H1 (cell line): Measurements from ENCODE around the gene AGPAT2. TPM values are rescaled to one million over a fixed set of nuclear protein-coding genes. Genes with fewer than 3 reads are reported as not detected.
A peak's percentile ranks its signal among the peaks of the same experiment; 100 is the strongest.

Experiments
- CTCF ChIA-PET: fragments of 300-600 bp; sonication (Branson Sonifier 250); formaldehyde crosslinking; loops from one replicate; lab custom pipeline; 2021; ENCODE audit not compliant: partially characterized antibody; lab: Charles Lee
- POLR2A ChIA-PET: fragments of 300-600 bp; sonication (Branson Sonifier 250); formaldehyde crosslinking; loops from one replicate; lab custom pipeline; 2021; ENCODE audit warnings: inconsistent platforms; ENCODE audit not compliant: partially characterized antibody; lab: Charles Lee
- DNase-seq, 2 experiments: peaks; one replicate each; pipeline versions ENCODE4 v3.0.0 to v3.0.0-alpha.2; 2010 to 2022; ENCODE audit warnings: low spot score in 2 of 2, low read depth in 1 of 2, mixed read lengths in 1 of 2
- FAIRE-seq: peaks from 2 replicates; lab custom pipeline; 2011; peaks lifted over from hg19 to GRCh38; lab: Jason Lieb, UNC
- H2AFZ ChIP-seq: 2 replicates; pipeline ENCODE4 v1.8.1; 2012; ENCODE audit warnings: low read length, inconsistent platforms
- H2AK5ac ChIP-seq: 2 replicates; pipeline ENCODE4 v1.6.1; 2013; ENCODE audit warnings: low read depth, low read length
- H2BK120ac ChIP-seq: replicated peaks from 2 replicates; pipeline ENCODE3; 2013; ENCODE audit warnings: low read depth, low read length, inconsistent platforms
- H2BK12ac ChIP-seq: 2 replicates; pipeline ENCODE4 v1.6.1; 2013; ENCODE audit warnings: low read depth, low read length
- H2BK15ac ChIP-seq: 2 replicates; pipeline ENCODE4 v1.6.1; 2013; ENCODE audit warnings: low read length
- H2BK20ac ChIP-seq: 2 replicates; pipeline ENCODE4 v1.6.1; 2013; ENCODE audit warnings: low read length
- H2BK5ac ChIP-seq: 2 replicates; pipeline ENCODE4 v1.6.1; 2013; ENCODE audit warnings: low read depth, low read length
- H3K14ac ChIP-seq: 2 replicates; pipeline ENCODE4 v1.6.1; 2013; ENCODE audit warnings: inconsistent platforms; ENCODE audit not compliant: insufficient read length
- H3K18ac ChIP-seq: 2 replicates; pipeline ENCODE4 v1.6.1; 2013; ENCODE audit warnings: low read length; ENCODE audit errors: extremely low read depth
- H3K23ac ChIP-seq: 2 replicates; pipeline ENCODE4 v1.6.1; 2013; ENCODE audit warnings: inconsistent platforms; ENCODE audit not compliant: insufficient read length
- H3K23me2 ChIP-seq: 2 replicates; pipeline ENCODE4 v1.6.1; 2013; ENCODE audit warnings: low read depth, low read length
- H3K27ac ChIP-seq: 2 replicates; pipeline ENCODE4 v1.6.1; 2011; ENCODE audit warnings: low read depth, low read length, inconsistent platforms
- H3K27me3 ChIP-seq, 4 experiments: replicated peaks in 1 of 4; 1 replicate in 1 of 4; 2 replicates in 3 of 4; pipeline versions ENCODE4 v1.6.1 to v1.8.1; 2011 to 2013; ENCODE audit warnings: low read length in 3 of 4, mild to moderate bottlenecking in 3 of 4, inconsistent platforms in 2 of 4, mixed read lengths in 2 of 4, moderate library complexity in 1 of 4; ENCODE audit not compliant: control insufficient read depth in 3 of 4, insufficient read depth in 3 of 4; ENCODE audit errors: extremely low read depth in 1 of 4
- H3K36me3 ChIP-seq, 4 experiments: 2 replicates each; pipeline versions ENCODE4 v1.6.1 to v1.8.1; 2011 to 2013; ENCODE audit warnings: mild to moderate bottlenecking in 4 of 4, low read length in 3 of 4, moderate library complexity in 2 of 4, control low read depth in 1 of 4, inconsistent platforms in 1 of 4; ENCODE audit not compliant: insufficient read depth in 4 of 4, control insufficient read depth in 2 of 4
- H3K4ac ChIP-seq: replicated peaks from 2 replicates; pipeline ENCODE3; 2013; ENCODE audit warnings: low read length, low read depth, mixed read lengths, inconsistent platforms; ENCODE audit not compliant: insufficient read length
- H3K4me1 ChIP-seq, 4 experiments: replicated peaks in 1 of 4; 1 replicate in 1 of 4; 2 replicates in 3 of 4; pipeline versions ENCODE4 v1.6.1 to v1.8.1; 2011 to 2013; ENCODE audit warnings: low read length in 3 of 4, inconsistent platforms in 2 of 4, mixed read lengths in 1 of 4; ENCODE audit not compliant: insufficient read depth in 4 of 4, control insufficient read depth in 3 of 4
- H3K4me2 ChIP-seq, 2 experiments: 2 replicates each; pipeline versions ENCODE4 v1.6.1 to v1.8.1; 2011 to 2013; ENCODE audit warnings: low read depth in 2 of 2, low read length in 2 of 2, control low read depth in 1 of 2, inconsistent platforms in 1 of 2, mild to moderate bottlenecking in 1 of 2; ENCODE audit not compliant: insufficient read depth in 1 of 2
- H3K4me3 ChIP-seq, 4 experiments: fragments of 200-600, 300-600 bp in 1 of 4; sonication (generic), shearing (Covaris generic), sonication (Bioruptor Twin) in 1 of 4; 2 replicates each; pipeline versions ENCODE4 v1.5.1 to v1.8.1; 2011 to 2016; ENCODE audit warnings: low read length in 4 of 4, low read depth in 3 of 4, control low read depth in 2 of 4, inconsistent platforms in 2 of 4, mild to moderate bottlenecking in 2 of 4, mixed read lengths in 1 of 4, moderate library complexity in 1 of 4; ENCODE audit not compliant: insufficient read depth in 2 of 4; ENCODE audit errors: extremely low read depth in 1 of 4
- H3K56ac ChIP-seq: replicated peaks from 2 replicates; pipeline ENCODE3; 2013; ENCODE audit warnings: low read depth, mild to moderate bottlenecking, mixed read lengths, low read length, inconsistent platforms; ENCODE audit not compliant: insufficient read length
- H3K79me1 ChIP-seq: 2 replicates; pipeline ENCODE4 v1.6.1; 2013; ENCODE audit warnings: low read depth, low read length, control low read depth
- H3K79me2 ChIP-seq, 2 experiments: 2 replicates each; pipeline versions ENCODE4 v1.6.1 to v1.8.1; 2012 to 2013; ENCODE audit warnings: low read length in 2 of 2, mild to moderate bottlenecking in 2 of 2, inconsistent platforms in 1 of 2; ENCODE audit not compliant: insufficient read depth in 2 of 2, control insufficient read depth in 1 of 2
- H3K9ac ChIP-seq, 4 experiments: replicated peaks in 1 of 4; 1 replicate in 1 of 4; 2 replicates in 3 of 4; pipeline versions ENCODE4 v1.6.1 to v1.8.1; 2011 to 2013; ENCODE audit warnings: low read depth in 3 of 4, low read length in 3 of 4, control low read depth in 2 of 4, mild to moderate bottlenecking in 2 of 4, moderate library complexity in 2 of 4, inconsistent platforms in 1 of 4; ENCODE audit errors: extremely low read depth in 1 of 4
- H3K9me3 ChIP-seq, 2 experiments: 2 replicates each; pipeline versions ENCODE4 v1.6.1 to v1.8.1; 2012 to 2013; ENCODE audit warnings: mild to moderate bottlenecking in 2 of 2, moderate library complexity in 2 of 2, control low read depth in 1 of 2, inconsistent platforms in 1 of 2, low read depth in 1 of 2, low read length in 1 of 2, mixed read lengths in 1 of 2; ENCODE audit not compliant: insufficient read depth in 2 of 2
- H4K20me1 ChIP-seq, 2 experiments: replicated peaks in 1 of 2; 2 replicates each; pipeline versions ENCODE3 to v1.8.1; 2011 to 2013; ENCODE audit warnings: inconsistent platforms in 2 of 2, low read length in 2 of 2, mild to moderate bottlenecking in 1 of 2; ENCODE audit not compliant: insufficient read depth in 2 of 2, control insufficient read depth in 1 of 2
- H4K5ac ChIP-seq: 2 replicates; pipeline ENCODE4 v1.6.1; 2013; ENCODE audit warnings: low read length, low read depth, mixed read lengths, inconsistent platforms; ENCODE audit not compliant: insufficient read length
- H4K8ac ChIP-seq: 2 replicates; pipeline ENCODE4 v1.8.0; 2013; ENCODE audit warnings: mild to moderate bottlenecking, moderate library complexity, low read length, inconsistent platforms; ENCODE audit not compliant: insufficient read depth; ENCODE audit errors: extremely low read depth
- H4K91ac ChIP-seq: replicated peaks from 2 replicates; pipeline ENCODE3; 2013; ENCODE audit warnings: low read length, mixed read lengths, inconsistent platforms; ENCODE audit not compliant: insufficient read length
- FOSL1 ChIP-seq: IDR thresholded peaks from 2 replicates; pipeline ENCODE4 v1.6.1; 2011; ENCODE audit warnings: mild to moderate bottlenecking, low read depth, low read length, moderate library complexity; ENCODE audit not compliant: insufficient read depth
- KDM4A ChIP-seq: IDR thresholded peaks from one replicate; pipeline ENCODE4 v1.7.1; 2012; ENCODE audit warnings: low read depth, mild to moderate bottlenecking, moderate library complexity, low read length, inconsistent platforms; ENCODE audit not compliant: severe bottlenecking
- PHF8 ChIP-seq: fragments of 200-600 bp; sonication (generic); conservative IDR thresholded peaks from 2 replicates; pipeline ENCODE4 v1.7.1; 2012; ENCODE audit warnings: low read depth, mild to moderate bottlenecking, inconsistent platforms, low read length, moderate library complexity
- SIN3A ChIP-seq, 2 experiments: IDR thresholded peaks in 1 of 2; conservative IDR thresholded peaks in 1 of 2; 2 replicates each; pipeline ENCODE4 v1.6.1; 2011 to 2012; ENCODE audit warnings: low read length in 2 of 2, improper control_type of control experiment in 1 of 2, low read depth in 1 of 2, mild to moderate bottlenecking in 1 of 2
- WGBS, 2 experiments: shearing (Covaris generic) in 1 of 2; methylation state at CpG; one replicate each; pipeline versions ENCODE4 v1.1.6 to v1.1.7; 2013 to 2015; ENCODE audit warnings: low lambda C conversion rate in 2 of 2, mixed read lengths in 2 of 2, inconsistent platforms in 1 of 2, low coverage in 1 of 2, missing lambda C conversion rate in 1 of 2; ENCODE audit not compliant: insufficient replicate concordance in 2 of 2, insufficient coverage in 1 of 2, insufficient read length in 1 of 2; ENCODE audit errors: extremely low coverage in 1 of 2, missing lambda C conversion rate in 1 of 2; 5-methylcytosine and 5-hydroxymethylcytosine counted together
- polyA plus RNA-seq, 7 experiments: library from polyadenylated mRNA; depleted of rRNA in 3 of 7; stranded (reverse) in 5 of 7; unstranded in 2 of 7; fragments of >200 nt in 5 of 7; fragments of 200-250 nt in 2 of 7; gene quantifications; 1 replicate in 5 of 7; 2 replicates in 1 of 7; 4 replicates in 1 of 7; pipeline versions ENCODE4 v1.2.1 to v1.2.3, GENCODE V29; 2011 to 2013; ENCODE audit warnings: missing spikeins in 2 of 7, mixed read lengths in 2 of 7
- total RNA-seq: library from RNA; stranded (reverse); fragmentation: NEBNext Ultra II Directional; extraction: Animal tissue kit (Norgen Biotek cat#: 25700); gene quantifications from 2 replicates; pipeline ENCODE4 v1.2.1, GENCODE V29; 2021
- TF ChIP-seq, protein P1 (sequence below), 3 experiments: IDR thresholded peaks; 1 replicate in 2 of 3; 2 replicates in 1 of 3; pipeline versions ENCODE4 v1.5.1 to v1.6.1; 2011; ENCODE audit warnings: low read length in 3 of 3, mild to moderate bottlenecking in 3 of 3, inconsistent platforms in 2 of 3, low read depth in 1 of 3, moderate library complexity in 1 of 3; ENCODE audit not compliant: insufficient read depth in 1 of 3; ENCODE audit errors: control extremely low read depth in 1 of 3
- TF ChIP-seq, protein P2 (sequence below): IDR thresholded peaks from 2 replicates; pipeline ENCODE4 v1.6.1; 2012; ENCODE audit warnings: low read length, inconsistent platforms

Gene AGPAT2
- total and polyA plus RNA-seq, 2 of the 8 experiments (the other 6 are each of a cell fraction or from before 2014, with no cell fraction given) = 31.6 to 37.6 TPM

DNA sequence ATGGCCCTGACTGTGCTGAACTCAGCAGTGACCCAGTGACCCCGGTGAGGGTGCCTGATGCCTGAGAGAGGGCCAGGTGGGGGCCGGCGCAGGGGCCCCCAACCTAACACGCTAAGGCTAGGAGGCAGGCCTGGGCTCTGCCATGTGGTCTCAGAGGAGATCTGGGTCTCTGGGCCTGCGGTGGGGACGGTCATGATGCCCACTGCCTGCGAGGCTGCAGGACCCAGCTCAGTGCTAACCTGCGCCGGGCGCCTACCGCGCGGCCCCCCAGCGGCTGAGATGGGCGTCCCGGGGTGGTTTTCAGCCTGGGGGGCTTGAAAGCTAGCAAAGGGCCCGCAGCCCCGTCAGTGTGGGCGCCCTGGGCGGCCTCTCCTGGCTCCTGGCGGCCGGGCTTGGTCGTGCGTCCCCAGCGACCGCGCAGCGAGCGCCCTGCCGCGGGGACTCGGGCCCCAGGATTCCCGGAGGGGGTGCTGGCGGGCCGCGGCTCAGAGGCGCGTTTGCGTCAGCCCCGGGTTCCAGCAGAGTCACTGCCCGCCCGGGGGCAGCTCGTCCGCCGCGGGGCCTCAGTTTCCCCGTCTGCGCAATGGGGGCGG is 22.1 kb downstream of the AGPAT2 start:
- peak overlapping the region; percentile 68; the same call in 1 of the 2 replicates for H2AFZ ChIP-seq
- peak overlapping the region; percentile 6 to 67; a peak in 3 of 4 replicates for H3K4me2 ChIP-seq
- no peak overlapping the region for H2BK15ac ChIP-seq
- DNase-seq = no peak
- no peak overlapping the region for H3K56ac ChIP-seq
- no peaks in the 10 kb centered on the region for H3K9me3 ChIP-seq
- H3K14ac ChIP-seq = no peak overlapping the region
- H3K4me1 ChIP-seq = peaks cover 0 to 4% (median 2%) of the 10 kb centered on the region in 4 experiments; a peak in 4 of 7 replicates
- H4K20me1 ChIP-seq = peaks cover 0 to 6% of the 10 kb centered on the region in 2 experiments
- H4K91ac ChIP-seq = no peak overlapping the region
- H3K23me2 ChIP-seq = no peaks in the 10 kb centered on the region; the same call in 1 of the 2 replicates
- peak overlapping the region; percentile 48 for H3K18ac ChIP-seq
- no peaks in the 10 kb centered on the region; a peak in 2 of 7 replicates for H3K27me3 ChIP-seq
- no peak overlapping the region for H3K4ac ChIP-seq
- no peak overlapping the region for H2AK5ac ChIP-seq
- WGBS, 2 experiments = 19% methylated on average over 39 of the region's 49 CpGs; no CpG with 5 or more reads in 1 of the 2 experiments
- H4K8ac ChIP-seq = peak overlapping the region; percentile 85
- H2BK120ac ChIP-seq = no peak overlapping the region
- H3K27ac ChIP-seq = no peak overlapping the region
- H4K5ac ChIP-seq = no peak overlapping the region
- ChIA-PET POLR2A (interaction anchor here (1.0 kb wide), 3 partner anchors 9 to 63 kb away, joined by 3 to 4 read pairs (median 4); no protein-coding TSS in a partner anchor), CTCF (interaction anchor here (0.6 to 2.6 kb wide), 10 partner anchors 11 to 759 kb away, joined by 3 to 14 read pairs (median 3); no protein-coding TSS in a partner anchor)
- H3K79me1 ChIP-seq = no peaks in the 10 kb centered on the region
- FAIRE-seq = no peak
- H2BK5ac ChIP-seq = no peak overlapping the region
- H3K23ac ChIP-seq = no peak overlapping the region
- no peaks in the 10 kb centered on the region for H3K36me3 ChIP-seq
- H2BK20ac ChIP-seq = no peak overlapping the region
- no peak overlapping the region for H3K9ac ChIP-seq
- H3K4me3 ChIP-seq = peak overlapping the region; percentile 32 to 60 (median 43); a peak in 7 of 8 replicates
- H2BK12ac ChIP-seq = no peak overlapping the region
- H3K79me2 ChIP-seq = no peaks in the 10 kb centered on the region
- TF ChIP-seq FOSL1 (no peak), KDM4A (peak; percentile 47), SIN3A (conservative IDR thresholded peaks at IDR 0.05 in 1 of 2, IDR thresholded peaks at IDR 0.05 in 1 of 2; ENCODE audit: low read depth in 1 of 2, low read length in 2 of 2) (no peak), PHF8 (0 out of 2 replicates have a peak, but pooled peaks have one; percentile 25)
- TF ChIP-seq, protein P1, sequence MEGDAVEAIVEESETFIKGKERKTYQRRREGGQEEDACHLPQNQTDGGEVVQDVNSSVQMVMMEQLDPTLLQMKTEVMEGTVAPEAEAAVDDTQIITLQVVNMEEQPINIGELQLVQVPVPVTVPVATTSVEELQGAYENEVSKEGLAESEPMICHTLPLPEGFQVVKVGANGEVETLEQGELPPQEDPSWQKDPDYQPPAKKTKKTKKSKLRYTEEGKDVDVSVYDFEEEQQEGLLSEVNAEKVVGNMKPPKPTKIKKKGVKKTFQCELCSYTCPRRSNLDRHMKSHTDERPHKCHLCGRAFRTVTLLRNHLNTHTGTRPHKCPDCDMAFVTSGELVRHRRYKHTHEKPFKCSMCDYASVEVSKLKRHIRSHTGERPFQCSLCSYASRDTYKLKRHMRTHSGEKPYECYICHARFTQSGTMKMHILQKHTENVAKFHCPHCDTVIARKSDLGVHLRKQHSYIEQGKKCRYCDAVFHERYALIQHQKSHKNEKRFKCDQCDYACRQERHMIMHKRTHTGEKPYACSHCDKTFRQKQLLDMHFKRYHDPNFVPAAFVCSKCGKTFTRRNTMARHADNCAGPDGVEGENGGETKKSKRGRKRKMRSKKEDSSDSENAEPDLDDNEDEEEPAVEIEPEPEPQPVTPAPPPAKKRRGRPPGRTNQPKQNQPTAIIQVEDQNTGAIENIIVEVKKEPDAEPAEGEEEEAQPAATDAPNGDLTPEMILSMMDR (IDR thresholded peaks at IDR 0.05; ENCODE audit: control extremely low read depth in 1 of 3, insufficient read depth in 1 of 3, low read depth in 1 of 3, low read length in 3 of 3) = peak in 2 of 3 experiments; percentile 8 to 25; a peak in 3 of 4 replicates
- TF ChIP-seq, protein P2, sequence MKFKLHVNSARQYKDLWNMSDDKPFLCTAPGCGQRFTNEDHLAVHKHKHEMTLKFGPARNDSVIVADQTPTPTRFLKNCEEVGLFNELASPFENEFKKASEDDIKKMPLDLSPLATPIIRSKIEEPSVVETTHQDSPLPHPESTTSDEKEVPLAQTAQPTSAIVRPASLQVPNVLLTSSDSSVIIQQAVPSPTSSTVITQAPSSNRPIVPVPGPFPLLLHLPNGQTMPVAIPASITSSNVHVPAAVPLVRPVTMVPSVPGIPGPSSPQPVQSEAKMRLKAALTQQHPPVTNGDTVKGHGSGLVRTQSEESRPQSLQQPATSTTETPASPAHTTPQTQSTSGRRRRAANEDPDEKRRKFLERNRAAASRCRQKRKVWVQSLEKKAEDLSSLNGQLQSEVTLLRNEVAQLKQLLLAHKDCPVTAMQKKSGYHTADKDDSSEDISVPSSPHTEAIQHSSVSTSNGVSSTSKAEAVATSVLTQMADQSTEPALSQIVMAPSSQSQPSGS = no peak
